ENCODE results near the gene TMEM269.

The TMEM269 gene

DNA sequence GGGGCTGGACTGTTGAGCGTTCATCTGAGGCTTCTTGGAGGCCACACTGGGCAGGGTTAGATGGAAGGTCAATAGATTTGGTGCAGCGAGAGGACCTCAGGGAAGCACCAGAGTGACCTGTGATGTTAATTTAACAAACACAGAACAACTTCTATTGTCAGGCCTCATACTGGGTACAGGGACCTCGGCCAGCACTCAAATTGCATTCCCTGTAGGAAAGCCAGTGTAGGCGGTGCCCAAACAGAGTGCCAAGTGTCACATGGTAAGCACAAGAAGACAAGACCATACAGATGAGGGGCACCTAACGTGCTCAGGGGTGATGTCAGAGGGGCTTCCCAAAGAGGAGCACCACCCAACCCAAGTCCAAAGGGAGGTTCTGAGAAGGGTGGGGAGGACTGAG is 1.3 kb downstream of the TMEM269 start:
- TF ChIP-seq, protein P1, sequence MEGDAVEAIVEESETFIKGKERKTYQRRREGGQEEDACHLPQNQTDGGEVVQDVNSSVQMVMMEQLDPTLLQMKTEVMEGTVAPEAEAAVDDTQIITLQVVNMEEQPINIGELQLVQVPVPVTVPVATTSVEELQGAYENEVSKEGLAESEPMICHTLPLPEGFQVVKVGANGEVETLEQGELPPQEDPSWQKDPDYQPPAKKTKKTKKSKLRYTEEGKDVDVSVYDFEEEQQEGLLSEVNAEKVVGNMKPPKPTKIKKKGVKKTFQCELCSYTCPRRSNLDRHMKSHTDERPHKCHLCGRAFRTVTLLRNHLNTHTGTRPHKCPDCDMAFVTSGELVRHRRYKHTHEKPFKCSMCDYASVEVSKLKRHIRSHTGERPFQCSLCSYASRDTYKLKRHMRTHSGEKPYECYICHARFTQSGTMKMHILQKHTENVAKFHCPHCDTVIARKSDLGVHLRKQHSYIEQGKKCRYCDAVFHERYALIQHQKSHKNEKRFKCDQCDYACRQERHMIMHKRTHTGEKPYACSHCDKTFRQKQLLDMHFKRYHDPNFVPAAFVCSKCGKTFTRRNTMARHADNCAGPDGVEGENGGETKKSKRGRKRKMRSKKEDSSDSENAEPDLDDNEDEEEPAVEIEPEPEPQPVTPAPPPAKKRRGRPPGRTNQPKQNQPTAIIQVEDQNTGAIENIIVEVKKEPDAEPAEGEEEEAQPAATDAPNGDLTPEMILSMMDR (IDR thresholded peaks at IDR 0.05; ENCODE audit: poor library complexity, severe bottlenecking), result no peak
- no peak overlapping the region for H3K4me3 ChIP-seq (ENCODE audit: severe bottlenecking)
- H3K9me3 ChIP-seq (ENCODE audit: severe bottlenecking), result no peaks in the 10 kb centered on the region

DNA sequence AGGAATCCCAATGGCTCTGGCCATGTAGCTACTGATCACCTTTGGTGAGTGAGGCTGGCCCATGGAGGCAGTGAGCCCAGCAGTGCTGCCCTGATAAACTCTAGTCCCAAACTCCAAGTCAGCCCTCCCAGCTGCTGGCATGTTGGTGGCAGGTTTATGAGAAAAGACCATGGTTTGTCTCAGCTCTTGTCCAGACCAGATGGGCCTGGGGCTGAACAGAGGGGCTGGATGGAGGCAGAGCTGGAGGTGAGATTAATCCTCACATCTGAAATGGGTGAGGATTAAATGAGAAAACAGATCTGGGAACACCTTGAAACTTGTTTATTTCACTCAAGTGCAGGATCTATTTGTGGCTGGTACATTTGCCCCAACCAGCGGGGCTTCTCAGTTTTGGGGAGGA is 3.2 kb downstream of the TMEM269 start:
- no peaks in the 10 kb centered on the region for H3K9me3 ChIP-seq (ENCODE audit: severe bottlenecking)
- peaks cover under 1% of the 10 kb centered on the region; the same call in 1 of the 2 replicates for H3K36me3 ChIP-seq (ENCODE audit: low read depth)
- TF ChIP-seq, protein P1 (IDR thresholded peaks at IDR 0.05; ENCODE audit: poor library complexity, severe bottlenecking), result no peak
- DNase-seq (ENCODE audit: low spot score) (no peak), ATAC-seq (ENCODE audit: low read depth) (no peak)
- H3K27ac ChIP-seq (ENCODE audit: poor library complexity, severe bottlenecking), result no peak overlapping the region
- H3K4me1 ChIP-seq (ENCODE audit: insufficient read depth, poor library complexity, severe bottlenecking), result no peaks in the 10 kb centered on the region
- H3K4me3 ChIP-seq (ENCODE audit: severe bottlenecking), result no peak overlapping the region
- H3K27me3 ChIP-seq (ENCODE audit: insufficient read depth, poor library complexity, severe bottlenecking), result no peaks in the 10 kb centered on the region

More for the DNA sequence above, 1.3 kb downstream of the TMEM269 start:
- no peak for DNase-seq (ENCODE audit: low spot score)
- H3K36me3 ChIP-seq (ENCODE audit: low read depth), result peaks cover 5% of the 10 kb centered on the region; the same call in 1 of the 2 replicates
- H3K4me1 ChIP-seq (ENCODE audit: insufficient read depth, poor library complexity, severe bottlenecking), result no peaks in the 10 kb centered on the region
- H3K27me3 ChIP-seq (ENCODE audit: insufficient read depth, poor library complexity, severe bottlenecking), result no peaks in the 10 kb centered on the region
- H3K27ac ChIP-seq (ENCODE audit: poor library complexity, severe bottlenecking), result no peak overlapping the region
- ATAC-seq (ENCODE audit: low read depth), result no peak

DNA sequence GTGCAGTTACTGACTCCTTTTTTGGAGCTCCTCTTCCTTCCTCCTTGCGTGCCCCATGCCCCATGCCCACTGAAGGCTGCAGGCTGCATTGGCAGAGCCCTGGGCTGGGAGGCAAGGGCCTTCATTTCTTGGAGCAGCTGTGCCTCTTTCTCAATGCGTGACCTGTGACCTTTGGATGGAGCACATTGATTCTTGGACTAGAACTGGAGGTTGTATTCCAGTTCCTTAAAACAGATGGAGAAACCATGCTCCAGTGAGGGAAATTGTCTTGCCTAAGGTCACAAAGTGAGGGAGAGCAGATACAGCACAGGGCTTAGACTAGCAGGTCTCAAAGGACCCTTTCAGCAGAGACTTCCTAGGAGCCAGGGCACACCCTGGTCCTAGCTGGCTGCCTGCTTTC is 9.0 kb downstream of the TMEM269 start:
- no peak for DNase-seq (ENCODE audit: low spot score)
- H3K4me3 ChIP-seq (ENCODE audit: severe bottlenecking), result no peak overlapping the region
- TF ChIP-seq, protein P1 (IDR thresholded peaks at IDR 0.05; ENCODE audit: poor library complexity, severe bottlenecking), result no peak

DNA sequence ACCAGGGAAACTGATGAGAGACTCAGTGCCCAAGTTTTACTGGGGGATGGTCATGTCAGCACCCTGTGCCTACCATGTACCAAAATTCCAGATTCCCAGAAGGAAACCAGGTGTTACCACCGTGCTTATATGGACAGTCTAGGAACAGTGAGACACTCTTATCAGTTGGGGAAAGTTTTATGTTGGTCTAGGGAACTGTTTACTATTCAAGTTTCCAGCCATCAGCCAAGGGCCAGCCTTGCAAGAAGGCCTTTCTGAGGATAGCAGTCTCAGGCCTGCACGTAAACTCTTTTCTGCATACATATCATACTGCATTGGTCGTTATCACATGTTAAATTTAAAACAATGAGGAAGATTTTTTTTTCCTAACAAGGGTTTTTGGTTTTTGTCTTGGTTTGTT is 12.6 kb downstream of the TMEM269 start:
- DNase-seq (ENCODE audit: low spot score) (no peak), ATAC-seq (ENCODE audit: low read depth) (no peak)
- TF ChIP-seq, protein P1 (IDR thresholded peaks at IDR 0.05; ENCODE audit: poor library complexity, severe bottlenecking), result no peak
- no peaks in the 10 kb centered on the region for H3K36me3 ChIP-seq (ENCODE audit: low read depth)
- H3K27ac ChIP-seq (ENCODE audit: poor library complexity, severe bottlenecking), result no peak overlapping the region
- H3K4me1 ChIP-seq (ENCODE audit: insufficient read depth, poor library complexity, severe bottlenecking), result no peaks in the 10 kb centered on the region
- no peak overlapping the region for H3K4me3 ChIP-seq (ENCODE audit: severe bottlenecking)
- no peaks in the 10 kb centered on the region for H3K27me3 ChIP-seq (ENCODE audit: insufficient read depth, poor library complexity, severe bottlenecking)
- no peaks in the 10 kb centered on the region for H3K9me3 ChIP-seq (ENCODE audit: severe bottlenecking)

More for the DNA sequence above, 9.0 kb downstream of the TMEM269 start:
- H3K27me3 ChIP-seq (ENCODE audit: insufficient read depth, poor library complexity, severe bottlenecking), result no peaks in the 10 kb centered on the region
- H3K27ac ChIP-seq (ENCODE audit: poor library complexity, severe bottlenecking), result no peak overlapping the region
- no peak for ATAC-seq (ENCODE audit: low read depth)
- H3K4me1 ChIP-seq (ENCODE audit: insufficient read depth, poor library complexity, severe bottlenecking), result no peaks in the 10 kb centered on the region
- no peaks in the 10 kb centered on the region for H3K36me3 ChIP-seq (ENCODE audit: low read depth)
- H3K9me3 ChIP-seq (ENCODE audit: severe bottlenecking), result no peaks in the 10 kb centered on the region

DNA sequence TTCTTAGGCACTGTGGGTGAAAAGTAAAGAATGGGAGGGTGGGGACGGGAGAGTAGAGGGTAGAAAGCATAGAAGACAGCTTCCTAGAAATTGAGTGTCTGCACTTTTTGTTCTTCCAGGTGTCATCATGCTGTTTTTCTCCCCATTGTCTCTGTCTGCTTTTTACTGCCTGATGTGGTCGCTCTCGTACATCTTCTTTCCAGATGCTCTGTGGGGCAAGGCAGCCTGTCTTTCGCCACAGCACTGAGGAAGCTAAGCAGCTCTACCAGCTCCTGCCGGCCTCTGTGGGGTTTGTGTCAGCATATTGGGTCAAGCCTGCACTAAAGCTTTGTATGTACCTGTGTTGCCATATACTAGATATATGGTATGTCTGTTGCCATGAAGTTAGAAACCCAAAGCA is 13.2 kb downstream of the TMEM269 start:
- no peaks in the 10 kb centered on the region for H3K27me3 ChIP-seq (ENCODE audit: insufficient read depth, poor library complexity, severe bottlenecking)
- H3K4me1 ChIP-seq (ENCODE audit: insufficient read depth, poor library complexity, severe bottlenecking), result no peaks in the 10 kb centered on the region
- H3K4me3 ChIP-seq (ENCODE audit: severe bottlenecking), result no peak overlapping the region
- DNase-seq (ENCODE audit: low spot score) (no peak), ATAC-seq (ENCODE audit: low read depth) (no peak)
- no peak overlapping the region for H3K27ac ChIP-seq (ENCODE audit: poor library complexity, severe bottlenecking)
- TF ChIP-seq, protein P1 (IDR thresholded peaks at IDR 0.05; ENCODE audit: poor library complexity, severe bottlenecking), result no peak
- H3K36me3 ChIP-seq (ENCODE audit: low read depth), result no peaks in the 10 kb centered on the region
- no peaks in the 10 kb centered on the region for H3K9me3 ChIP-seq (ENCODE audit: severe bottlenecking)

All from RWPE2 (cell line).